Skeletal muscle satellite cell (primary cell): ENCODE data around the gene PPP1R2. TPM values are rescaled to one million over a fixed set of nuclear protein-coding genes. Genes with fewer than 3 reads are reported as not detected.
"Not testable (repeated sequence)": the region's sequence is repeated elsewhere in the genome, so short reads cannot be mapped to it uniquely, and the experiment has no call there.

Source experiments
- H3K27me3 ChIP-seq: 2 replicates; pipeline ENCODE4 v1.7.0; 2013; ENCODE audit warnings: low read length; ENCODE audit not compliant: control insufficient read depth, insufficient read depth
- H3K36me3 ChIP-seq: 2 replicates; pipeline ENCODE4 v1.7.0; 2013; ENCODE audit warnings: mild to moderate bottlenecking, control low read depth, low read length; ENCODE audit not compliant: insufficient read depth
- H3K4me1 ChIP-seq: 2 replicates; pipeline ENCODE4 v1.7.0; 2013; ENCODE audit warnings: low read length; ENCODE audit not compliant: control insufficient read depth, insufficient read depth
- H3K4me2 ChIP-seq: 2 replicates; pipeline ENCODE4 v1.7.0; 2013; ENCODE audit warnings: mild to moderate bottlenecking, low read length
- H3K4me3 ChIP-seq: 2 replicates; pipeline ENCODE4 v1.7.0; 2013; ENCODE audit warnings: low read length
- H3K9ac ChIP-seq: 2 replicates; pipeline ENCODE4 v1.7.0; 2013; ENCODE audit warnings: mild to moderate bottlenecking, low read depth, low read length, moderate library complexity
- H3K9me3 ChIP-seq: replicated peaks from 2 replicates; pipeline ENCODE4 v1.7.0; 2013; ENCODE audit warnings: mild to moderate bottlenecking, control low read depth, low read length
- small RNA-seq: library from RNA; depleted of rRNA; stranded (forward); fragments of <200 nt; gene quantifications from one replicate; pipeline ENCODE3, GENCODE V24; 2012

Gene PPP1R2

DNA sequence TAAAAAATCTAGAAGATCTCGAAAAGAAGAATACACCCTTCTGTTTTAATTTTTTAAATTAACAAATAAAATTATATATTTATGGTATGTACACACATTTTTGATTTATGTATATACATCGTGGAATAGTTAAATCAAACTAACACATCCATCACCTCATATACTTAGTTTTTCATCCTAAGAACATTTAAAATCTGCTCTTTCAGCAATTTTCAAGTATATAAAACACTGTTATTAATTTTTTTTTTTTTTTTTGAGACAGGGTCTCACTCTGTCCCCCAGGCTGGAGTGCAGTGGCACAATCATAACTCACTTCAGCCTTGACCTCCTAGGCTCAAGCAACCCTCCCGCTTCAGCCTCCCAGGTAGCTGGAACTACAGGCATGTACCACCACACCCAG, 67.5 kb downstream of the PPP1R2 start:
- Histone ChIP-seq H3K4me3 (no peak overlapping the region), H3K9ac (no peak overlapping the region), H3K27me3 (peaks cover 22% of the 10 kb centered on the region), H3K9me3 (no peaks in the 10 kb centered on the region), H3K4me1 (no peaks in the 10 kb centered on the region), H3K36me3 (no peaks in the 10 kb centered on the region), H3K4me2 (no peak overlapping the region)

DNA sequence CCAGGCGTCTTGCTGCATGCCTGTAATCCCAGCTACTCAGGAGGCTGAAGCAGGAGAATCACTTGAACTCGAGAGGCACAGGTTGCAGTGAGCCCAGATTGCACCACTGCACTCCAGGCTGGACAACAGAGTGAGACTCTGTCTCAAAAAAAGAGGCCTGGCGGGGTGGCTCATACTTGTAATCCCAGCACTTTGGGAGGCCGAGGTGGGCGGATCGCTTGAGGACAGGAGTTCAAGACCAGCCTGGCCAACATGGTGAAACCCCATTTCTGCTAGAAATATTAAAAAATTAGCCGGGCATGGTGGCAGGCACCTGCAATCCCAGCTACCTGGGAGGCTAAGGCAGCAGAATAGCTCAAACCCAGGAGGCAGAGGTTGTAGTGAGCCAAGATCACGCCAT, 68.0 kb downstream of the PPP1R2 start:
- H3K9ac ChIP-seq, H3K9me3 ChIP-seq, H3K36me3 ChIP-seq, H3K4me2 ChIP-seq, H3K4me3 ChIP-seq, H3K4me1 ChIP-seq: not testable (repeated sequence)
- H3K27me3 ChIP-seq = peaks cover 27% of the 10 kb centered on the region

DNA sequence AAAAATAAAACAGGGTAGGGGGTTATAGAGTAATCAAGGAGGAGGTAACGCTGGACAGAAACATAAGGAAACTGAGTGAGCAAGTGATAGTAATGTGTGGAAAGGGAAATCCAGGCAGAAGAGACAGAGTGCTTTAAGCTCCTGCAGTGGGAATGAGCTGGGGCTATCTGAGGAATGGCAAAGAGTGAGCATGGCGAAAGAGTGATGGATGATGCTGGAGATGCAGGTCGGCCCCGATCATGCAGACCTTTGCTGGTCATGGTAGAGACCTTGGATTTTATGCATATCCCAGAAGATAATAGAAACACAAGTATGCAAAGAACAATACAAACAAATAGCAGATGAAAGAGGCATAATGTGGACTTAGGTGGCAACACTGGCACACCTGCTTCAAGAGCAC, 74.3 kb downstream of the PPP1R2 start:
- H3K9me3 ChIP-seq = no peaks in the 10 kb centered on the region
- H3K27me3 ChIP-seq = peaks cover 16% of the 10 kb centered on the region
- H3K4me1 ChIP-seq = no peaks in the 10 kb centered on the region
- H3K9ac ChIP-seq = no peak overlapping the region
- H3K4me3 ChIP-seq = no peak overlapping the region
- H3K36me3 ChIP-seq = no peaks in the 10 kb centered on the region
- no peak overlapping the region for H3K4me2 ChIP-seq

DNA sequence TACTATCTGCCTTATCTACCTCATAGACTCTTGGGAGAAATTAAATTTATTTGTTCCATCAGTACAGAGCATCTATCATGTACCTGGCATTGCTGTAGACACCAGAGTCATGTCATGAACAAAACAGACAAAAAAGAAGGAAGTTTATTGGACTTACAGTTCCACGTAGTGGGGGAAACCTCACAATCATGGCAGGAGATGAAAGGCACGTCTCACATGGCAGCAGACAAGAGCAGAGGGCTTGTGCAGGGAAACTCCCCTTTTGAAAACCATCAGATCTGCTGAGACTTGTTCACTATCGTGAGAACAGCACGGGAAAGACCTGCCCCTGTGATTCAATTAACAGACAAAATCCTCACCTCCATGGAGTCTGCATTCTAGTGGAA, 74.7 kb downstream of the PPP1R2 start:
- H3K4me3 ChIP-seq = no peak overlapping the region
- H3K9me3 ChIP-seq = no peaks in the 10 kb centered on the region
- no peaks in the 10 kb centered on the region for H3K4me1 ChIP-seq
- no peak overlapping the region for H3K4me2 ChIP-seq
- H3K27me3 ChIP-seq = peaks cover 16% of the 10 kb centered on the region
- H3K9ac ChIP-seq = no peak overlapping the region
- no peaks in the 10 kb centered on the region for H3K36me3 ChIP-seq

DNA sequence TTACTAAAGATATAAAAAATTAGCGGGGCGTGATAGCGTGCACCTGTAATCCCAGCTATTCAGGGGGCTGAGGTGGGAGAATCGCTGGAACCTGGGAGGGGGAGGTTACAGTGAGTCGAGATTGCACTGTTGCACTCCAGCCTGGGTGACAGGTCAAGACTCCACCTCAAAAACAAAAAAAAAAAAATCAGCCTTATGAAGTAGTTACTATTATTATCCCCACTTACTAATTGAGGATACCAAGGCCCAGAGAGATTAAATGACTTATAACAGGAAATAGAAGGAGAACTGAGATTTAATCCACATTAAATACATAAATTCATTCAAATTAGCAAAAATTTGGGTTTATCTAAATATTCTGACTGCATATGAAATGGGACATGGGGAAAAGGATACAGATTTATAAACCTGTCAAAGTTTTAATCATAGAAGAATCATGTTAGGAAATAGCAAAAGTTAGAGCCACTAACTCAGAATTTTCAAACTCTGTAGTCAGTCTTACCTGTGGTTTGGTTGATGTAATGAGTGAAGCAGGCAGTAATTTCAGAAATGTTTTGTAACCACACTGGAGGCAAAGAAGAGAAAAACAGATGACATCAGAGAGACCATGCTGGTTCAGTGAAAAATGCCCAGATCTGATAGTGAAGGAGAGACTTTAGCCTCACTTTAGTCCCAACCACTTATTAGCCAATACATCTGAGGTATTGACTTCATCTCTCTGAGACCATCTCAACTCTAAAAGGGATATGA, 75.3 kb downstream of the PPP1R2 start:
- no peak overlapping the region for H3K4me3 ChIP-seq
- no peaks in the 10 kb centered on the region for H3K4me1 ChIP-seq
- H3K9ac ChIP-seq = no peak overlapping the region
- H3K36me3 ChIP-seq = no peaks in the 10 kb centered on the region
- H3K4me2 ChIP-seq = no peak overlapping the region
- H3K27me3 ChIP-seq = peaks cover 16% of the 10 kb centered on the region
- H3K9me3 ChIP-seq = no peaks in the 10 kb centered on the region

DNA sequence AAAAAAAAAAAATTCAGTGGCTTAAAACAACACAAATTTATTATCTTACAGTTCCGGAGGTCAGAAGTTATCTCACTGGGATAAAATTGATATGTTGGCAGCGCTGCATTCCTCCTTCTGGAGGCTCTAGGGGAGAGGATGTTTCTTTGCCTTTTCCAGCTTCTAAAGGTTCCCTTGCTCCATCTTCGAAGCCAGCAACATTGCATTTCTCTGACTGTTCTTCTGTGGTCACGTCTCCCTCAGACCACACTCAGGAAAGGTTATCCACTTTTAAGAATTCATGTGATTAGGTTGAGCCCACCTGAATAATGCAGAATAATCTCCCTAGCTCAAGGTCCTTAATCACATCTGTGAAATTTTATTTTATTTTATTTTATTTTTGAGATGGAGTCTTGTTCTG, 76.9 kb downstream of the PPP1R2 start:
- Histone ChIP-seq H3K4me1 (peaks cover 4% of the 10 kb centered on the region), H3K4me3 (no peak overlapping the region), H3K9me3 (no peaks in the 10 kb centered on the region), H3K9ac (no peak overlapping the region), H3K36me3 (no peaks in the 10 kb centered on the region), H3K4me2 (no peak overlapping the region), H3K27me3 (peaks cover 26% of the 10 kb centered on the region)

Small RNA genes within 50 kb of the gene (small RNA-seq; reads per million reads assigned to genes)
- gene RN7SL73P = not detected
- not detected for gene RNU6ATAC24P
